HEK293 (cell line): Measurements from ENCODE around the gene IGBP1.

ENCODE experiments used
- CTCF ChIP-seq: fragments of 450-650 bp; formaldehyde crosslinking; IDR thresholded peaks from 2 replicates; pipeline ENCODE4 v1.5.1; 2016; ENCODE audit warnings: missing biosample characterization, missing genetic modification characterization
- KLF16 ChIP-seq: fragments of 450-650 bp; formaldehyde crosslinking; IDR thresholded peaks from 2 replicates; pipeline ENCODE4 v1.5.1; 2017; ENCODE audit warnings: missing biosample characterization, missing genetic modification characterization
- PRDM1 ChIP-seq: fragments of 450-650 bp; formaldehyde crosslinking; IDR thresholded peaks from 2 replicates; pipeline ENCODE4; 2016; ENCODE audit warnings: missing biosample characterization, missing genetic modification characterization
- SCRT2 ChIP-seq: fragments of 450-650 bp; formaldehyde crosslinking; IDR thresholded peaks from 2 replicates; pipeline ENCODE4 v1.5.1; 2016; ENCODE audit warnings: missing biosample characterization, missing genetic modification characterization
- ZBTB10 ChIP-seq: fragments of 450-650 bp; formaldehyde crosslinking; IDR thresholded peaks from 2 replicates; pipeline ENCODE4 v1.5.1; 2016; ENCODE audit warnings: missing biosample characterization, missing genetic modification characterization
- ZBTB7A ChIP-seq: fragments of 450-650 bp; formaldehyde crosslinking; IDR thresholded peaks from 2 replicates; pipeline ENCODE4 v1.5.1; 2016; ENCODE audit warnings: low read depth, missing biosample characterization, missing genetic modification characterization
- ZFP41 ChIP-seq: fragments of 450-650 bp; formaldehyde crosslinking; IDR thresholded peaks from 2 replicates; pipeline ENCODE4 v1.5.1; 2016; ENCODE audit warnings: missing biosample characterization, missing genetic modification characterization, borderline replicate concordance
- ZNF24 ChIP-seq: fragments of 450-650 bp; formaldehyde crosslinking; IDR thresholded peaks from 2 replicates; pipeline ENCODE4 v1.5.1; 2016; ENCODE audit warnings: missing biosample characterization, missing genetic modification characterization
- ZNF274 ChIP-seq, 2 experiments: fragments of 200-500 bp in 1 of 2; fragments of 450-650 bp in 1 of 2; sonication (Bioruptor generic) in 1 of 2; formaldehyde crosslinking in 1 of 2; IDR thresholded peaks; 2 replicates each; pipeline versions ENCODE4 v1.5.1 to v1.6.1; 2014 to 2016; ENCODE audit warnings: borderline replicate concordance in 1 of 2, inconsistent platforms in 1 of 2, low read length in 1 of 2, missing biosample characterization in 1 of 2, missing genetic modification characterization in 1 of 2
- ZNF558 ChIP-seq: fragments of 450-650 bp; formaldehyde crosslinking; IDR thresholded peaks from 2 replicates; pipeline ENCODE4 v1.5.1; 2016; ENCODE audit warnings: missing biosample characterization, missing genetic modification characterization
- ZNF776 ChIP-seq: fragments of 450-650 bp; formaldehyde crosslinking; IDR thresholded peaks from 2 replicates; pipeline ENCODE4 v1.5.0; 2017; ENCODE audit warnings: missing biosample characterization, missing genetic modification characterization, borderline replicate concordance
- TF ChIP-seq, protein P1 (sequence below): fragments of 450-650 bp; IDR thresholded peaks from 2 replicates; pipeline ENCODE4 v1.5.1; 2018; ENCODE audit warnings: missing biosample characterization, missing genetic modification characterization
- TF ChIP-seq, protein P2 (sequence below): fragments of 450-650 bp; formaldehyde crosslinking; IDR thresholded peaks from 2 replicates; pipeline ENCODE4 v1.5.1; 2016; ENCODE audit warnings: missing biosample characterization, missing genetic modification characterization

GRCh38 chrX:70124678-70125077 lies 8.6 kb upstream of the IGBP1 start:
- no peak for TF ChIP-seq ZBTB7A (tag by site-specific recombination)
- TF ChIP-seq SCRT2 (tag by site-specific recombination) = no peak
- TF ChIP-seq ZNF24 = no peak
- TF ChIP-seq ZBTB10 (tag by site-specific recombination) = no peak
- TF ChIP-seq ZNF274 (IDR thresholded peaks at IDR 0.05; ENCODE audit: low read length) = no peak
- TF ChIP-seq ZNF274 (tag by site-specific recombination; IDR thresholded peaks at IDR 0.05; ENCODE audit: borderline replicate concordance) = no peak
- TF ChIP-seq, protein P1, sequence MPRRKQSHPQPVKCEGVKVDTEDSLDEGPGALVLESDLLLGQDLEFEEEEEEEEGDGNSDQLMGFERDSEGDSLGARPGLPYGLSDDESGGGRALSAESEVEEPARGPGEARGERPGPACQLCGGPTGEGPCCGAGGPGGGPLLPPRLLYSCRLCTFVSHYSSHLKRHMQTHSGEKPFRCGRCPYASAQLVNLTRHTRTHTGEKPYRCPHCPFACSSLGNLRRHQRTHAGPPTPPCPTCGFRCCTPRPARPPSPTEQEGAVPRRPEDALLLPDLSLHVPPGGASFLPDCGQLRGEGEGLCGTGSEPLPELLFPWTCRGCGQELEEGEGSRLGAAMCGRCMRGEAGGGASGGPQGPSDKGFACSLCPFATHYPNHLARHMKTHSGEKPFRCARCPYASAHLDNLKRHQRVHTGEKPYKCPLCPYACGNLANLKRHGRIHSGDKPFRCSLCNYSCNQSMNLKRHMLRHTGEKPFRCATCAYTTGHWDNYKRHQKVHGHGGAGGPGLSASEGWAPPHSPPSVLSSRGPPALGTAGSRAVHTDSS (tag by site-specific recombination) = no peak
- no peak for TF ChIP-seq KLF16
- no peak for TF ChIP-seq CTCF (tag by site-specific recombination)
- TF ChIP-seq, protein P2, sequence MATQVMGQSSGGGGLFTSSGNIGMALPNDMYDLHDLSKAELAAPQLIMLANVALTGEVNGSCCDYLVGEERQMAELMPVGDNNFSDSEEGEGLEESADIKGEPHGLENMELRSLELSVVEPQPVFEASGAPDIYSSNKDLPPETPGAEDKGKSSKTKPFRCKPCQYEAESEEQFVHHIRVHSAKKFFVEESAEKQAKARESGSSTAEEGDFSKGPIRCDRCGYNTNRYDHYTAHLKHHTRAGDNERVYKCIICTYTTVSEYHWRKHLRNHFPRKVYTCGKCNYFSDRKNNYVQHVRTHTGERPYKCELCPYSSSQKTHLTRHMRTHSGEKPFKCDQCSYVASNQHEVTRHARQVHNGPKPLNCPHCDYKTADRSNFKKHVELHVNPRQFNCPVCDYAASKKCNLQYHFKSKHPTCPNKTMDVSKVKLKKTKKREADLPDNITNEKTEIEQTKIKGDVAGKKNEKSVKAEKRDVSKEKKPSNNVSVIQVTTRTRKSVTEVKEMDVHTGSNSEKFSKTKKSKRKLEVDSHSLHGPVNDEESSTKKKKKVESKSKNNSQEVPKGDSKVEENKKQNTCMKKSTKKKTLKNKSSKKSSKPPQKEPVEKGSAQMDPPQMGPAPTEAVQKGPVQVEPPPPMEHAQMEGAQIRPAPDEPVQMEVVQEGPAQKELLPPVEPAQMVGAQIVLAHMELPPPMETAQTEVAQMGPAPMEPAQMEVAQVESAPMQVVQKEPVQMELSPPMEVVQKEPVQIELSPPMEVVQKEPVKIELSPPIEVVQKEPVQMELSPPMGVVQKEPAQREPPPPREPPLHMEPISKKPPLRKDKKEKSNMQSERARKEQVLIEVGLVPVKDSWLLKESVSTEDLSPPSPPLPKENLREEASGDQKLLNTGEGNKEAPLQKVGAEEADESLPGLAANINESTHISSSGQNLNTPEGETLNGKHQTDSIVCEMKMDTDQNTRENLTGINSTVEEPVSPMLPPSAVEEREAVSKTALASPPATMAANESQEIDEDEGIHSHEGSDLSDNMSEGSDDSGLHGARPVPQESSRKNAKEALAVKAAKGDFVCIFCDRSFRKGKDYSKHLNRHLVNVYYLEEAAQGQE (tag by site-specific recombination) = no peak
- no peak for TF ChIP-seq ZNF776 (tag by site-specific recombination)
- TF ChIP-seq ZNF558 (tag by site-specific recombination) = no peak
- no peak for TF ChIP-seq PRDM1 (tag by site-specific recombination)
- TF ChIP-seq ZFP41 = no peak
